Esophagus squamous epithelium (tissue), 5 donors: ENCODE data around the gene RER1. TPM values are rescaled to one million over a fixed set of nuclear protein-coding genes. Genes with fewer than 3 reads are reported as not detected.

Source experiments
- DNase-seq: peaks from one replicate; lab custom pipeline; 2025; lab: John Stamatoyannopoulos, UW
- H3K27ac ChIP-seq, 4 donors: fragments of 200-600 bp; sonication (generic); one replicate each; pipeline ENCODE4 v1.5.1; 2016 to 2019; ENCODE audit warnings: mild to moderate bottlenecking in 1 of 4
- H3K27me3 ChIP-seq, 4 donors: fragments of 200-600 bp; sonication (generic); 1 replicate in 3 of 4; 2 replicates in 1 of 4; pipeline versions ENCODE4 v1.5.1 to v1.6.0; 2017 to 2021; ENCODE audit warnings: antibody characterized with exemption in 1 of 4
- H3K36me3 ChIP-seq, 3 donors: fragments of 200-600 bp; sonication (generic); one replicate each; pipeline ENCODE4 v1.5.1; 2016 to 2019
- H3K4me1 ChIP-seq, 3 donors: fragments of 200-600 bp; sonication (generic); one replicate each; pipeline ENCODE4 v1.5.1; 2017 to 2019
- H3K4me3 ChIP-seq, 4 donors: fragments of 200-600 bp; sonication (generic); 1 replicate in 3 of 4; 2 replicates in 1 of 4; pipeline ENCODE4 v1.5.1; 2016 to 2019; ENCODE audit warnings: mild to moderate bottlenecking in 2 of 4, moderate library complexity in 1 of 4
- H3K9me3 ChIP-seq, 3 donors: fragments of 200-600 bp; sonication (generic); one replicate each; pipeline ENCODE4 v1.5.1; 2016 to 2019
- POLR2A ChIP-seq, 4 donors: fragments of 450-650 bp; IDR thresholded peaks; one replicate each; pipeline ENCODE4 v1.6.1; 2017; ENCODE audit warnings: antibody characterized with exemption in 4 of 4, mild to moderate bottlenecking in 4 of 4, moderate library complexity in 3 of 4
- WGBS, 2 donors: methylation state at CpG; one replicate each; pipeline ENCODE4 v1.1.5; 2018; 5-methylcytosine and 5-hydroxymethylcytosine counted together
- intact Hi-C: fragments of 100-400 bp; cut with DNase I; formaldehyde crosslinking; loops from one replicate; pipeline ENCODE4 v1.15.0; 2022
- total RNA-seq, 4 donors: library from RNA; depleted of rRNA; stranded (reverse); fragments of >200 nt; gene quantifications; one replicate each; pipeline ENCODE4 v1.1.0, GENCODE V29; 2016
- TF ChIP-seq, protein P1 (sequence below), 6 experiments: fragments of 450-650 bp in 4 of 6; fragments of 200-600 bp in 2 of 6; sonication (generic) in 2 of 6; IDR thresholded peaks; one replicate each; pipeline ENCODE4 v1.5.1; 2016 to 2019; ENCODE audit warnings: antibody characterized with exemption in 6 of 6, mild to moderate bottlenecking in 4 of 6, moderate library complexity in 4 of 6
- donor health status: DM: yes; HTN: yes; CAD: no.

The RER1 gene
- total RNA-seq, 4 donors from 2014 or later, result 63.3 to 136 (median 75.7) TPM

- 81 to 89% methylated on average over 18 to 20 of the region's 28 CpGs for WGBS, 2 donors
- H3K36me3 ChIP-seq, result no peaks in the 10 kb centered on the region
- H3K9me3 ChIP-seq, result no peaks in the 10 kb centered on the region
- H3K27me3 ChIP-seq, result peaks cover 0 to 12% (median 0%) of the 10 kb centered on the region in 4 donors
- no peak for TF ChIP-seq POLR2A (IDR thresholded peaks at IDR 0.05)
- TF ChIP-seq, protein P1, sequence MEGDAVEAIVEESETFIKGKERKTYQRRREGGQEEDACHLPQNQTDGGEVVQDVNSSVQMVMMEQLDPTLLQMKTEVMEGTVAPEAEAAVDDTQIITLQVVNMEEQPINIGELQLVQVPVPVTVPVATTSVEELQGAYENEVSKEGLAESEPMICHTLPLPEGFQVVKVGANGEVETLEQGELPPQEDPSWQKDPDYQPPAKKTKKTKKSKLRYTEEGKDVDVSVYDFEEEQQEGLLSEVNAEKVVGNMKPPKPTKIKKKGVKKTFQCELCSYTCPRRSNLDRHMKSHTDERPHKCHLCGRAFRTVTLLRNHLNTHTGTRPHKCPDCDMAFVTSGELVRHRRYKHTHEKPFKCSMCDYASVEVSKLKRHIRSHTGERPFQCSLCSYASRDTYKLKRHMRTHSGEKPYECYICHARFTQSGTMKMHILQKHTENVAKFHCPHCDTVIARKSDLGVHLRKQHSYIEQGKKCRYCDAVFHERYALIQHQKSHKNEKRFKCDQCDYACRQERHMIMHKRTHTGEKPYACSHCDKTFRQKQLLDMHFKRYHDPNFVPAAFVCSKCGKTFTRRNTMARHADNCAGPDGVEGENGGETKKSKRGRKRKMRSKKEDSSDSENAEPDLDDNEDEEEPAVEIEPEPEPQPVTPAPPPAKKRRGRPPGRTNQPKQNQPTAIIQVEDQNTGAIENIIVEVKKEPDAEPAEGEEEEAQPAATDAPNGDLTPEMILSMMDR (IDR thresholded peaks at IDR 0.05), result no peak
- intact Hi-C loops, result no loop called here
- no peak overlapping the region for H3K4me3 ChIP-seq
- H3K4me1 ChIP-seq, result peaks cover 12 to 18% (median 15%) of the 10 kb centered on the region in 3 donors
- H3K27ac ChIP-seq, result peak overlapping the region in 1 of 4 donors; percentile 11
- DNase-seq, result no peak
These were observed 37.8 kb upstream of the RER1 start for GRCh38 chr1:2353551-2354438.

- H3K27me3 ChIP-seq, result peaks cover 0 to 12% (median 0%) of the 10 kb centered on the region in 4 donors
- no peak overlapping the region for H3K27ac ChIP-seq
- intact Hi-C loops, result no loop called here
- no peak for DNase-seq
- no peak overlapping the region for H3K4me3 ChIP-seq
- H3K36me3 ChIP-seq, result no peaks in the 10 kb centered on the region
- 86 to 93% methylated on average over 16 to 21 of the region's 38 CpGs for WGBS, 2 donors
- TF ChIP-seq, protein P1 (IDR thresholded peaks at IDR 0.05), result no peak
- no peak for TF ChIP-seq POLR2A (IDR thresholded peaks at IDR 0.05)
- peaks cover 12 to 18% (median 15%) of the 10 kb centered on the region in 3 donors for H3K4me1 ChIP-seq
- no peaks in the 10 kb centered on the region for H3K9me3 ChIP-seq
These were observed 36.9 kb upstream of the RER1 start for GRCh38 chr1:2354511-2355372.

DNA sequence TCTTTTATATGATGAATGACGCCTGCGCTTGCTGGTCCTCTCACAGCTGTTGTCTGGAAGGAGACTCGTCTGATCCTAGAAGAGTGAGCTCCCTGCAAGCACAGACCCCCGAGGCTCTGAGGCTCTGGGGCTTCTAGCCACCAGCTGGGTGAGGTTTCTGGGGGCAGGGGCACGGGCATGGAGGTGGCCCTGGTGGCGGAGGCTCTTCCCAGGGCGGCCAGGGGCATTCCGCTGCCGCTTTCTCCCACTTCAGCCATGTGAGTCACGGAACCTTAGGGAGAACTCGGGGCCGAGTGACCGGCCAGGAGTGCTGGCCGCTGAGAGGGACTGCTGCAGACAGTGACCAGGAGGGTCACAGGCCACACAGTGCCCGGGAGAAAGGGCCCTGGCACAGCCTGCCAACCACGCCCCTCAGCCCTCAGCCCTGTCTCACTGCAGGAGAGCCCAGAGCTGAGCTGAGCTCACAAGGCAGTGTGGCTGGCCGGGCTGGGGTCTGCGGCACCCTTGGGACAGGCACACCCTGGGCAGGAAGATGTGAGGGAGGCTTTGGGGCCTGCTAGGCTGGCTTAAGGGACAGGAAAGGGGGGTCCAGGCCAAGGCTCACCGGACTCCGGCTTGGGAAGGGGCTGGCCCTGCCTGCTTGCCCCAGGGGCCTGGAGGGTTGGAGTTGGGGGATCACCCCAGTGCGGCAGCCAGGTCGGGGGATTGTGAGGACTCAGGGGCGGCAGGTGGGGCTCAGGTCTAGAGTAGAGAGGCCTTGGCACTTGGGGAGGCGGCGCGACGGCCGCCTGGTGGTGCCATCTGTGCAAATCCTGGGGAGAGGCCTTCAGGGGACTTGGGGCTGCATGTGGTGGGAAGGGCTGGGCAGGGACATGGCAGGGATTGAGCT, 36.0 kb upstream of the RER1 start:
- H3K27me3 ChIP-seq, result peaks cover 0 to 12% (median 0%) of the 10 kb centered on the region in 4 donors
- H3K9me3 ChIP-seq, result no peaks in the 10 kb centered on the region
- H3K4me3 ChIP-seq, result no peak overlapping the region
- H3K27ac ChIP-seq, result no peak overlapping the region
- TF ChIP-seq, protein P1 (IDR thresholded peaks at IDR 0.05), result no peak
- TF ChIP-seq POLR2A (IDR thresholded peaks at IDR 0.05), result no peak
- no peak for DNase-seq
- no peaks in the 10 kb centered on the region for H3K36me3 ChIP-seq
- peaks cover 12 to 18% (median 15%) of the 10 kb centered on the region in 3 donors for H3K4me1 ChIP-seq
- intact Hi-C loops, result no loop called here
- WGBS, 2 donors, result 90 to 92% methylated on average over 4 to 10 of the region's 28 CpGs

- peaks cover 0 to 7% (median 0%) of the 10 kb centered on the region in 4 donors for H3K27me3 ChIP-seq
- no peak overlapping the region for H3K27ac ChIP-seq
- peaks cover 12 to 18% (median 15%) of the 10 kb centered on the region in 3 donors for H3K4me1 ChIP-seq
- DNase-seq, result no peak
- intact Hi-C loops, result no loop called here
- H3K36me3 ChIP-seq, result no peaks in the 10 kb centered on the region
- no peak for TF ChIP-seq POLR2A (IDR thresholded peaks at IDR 0.05)
- TF ChIP-seq, protein P1 (IDR thresholded peaks at IDR 0.05), result no peak
- H3K9me3 ChIP-seq, result no peaks in the 10 kb centered on the region
- no peak overlapping the region for H3K4me3 ChIP-seq
- 95% methylated on average over 8 of the region's 15 CpGs; no CpG with 5 or more reads in 1 of the 2 donors for WGBS, 2 donors
These were observed 35.2 kb upstream of the RER1 start for GRCh38 chr1:2356401-2356800.
